ENCODE measurements around the gene LRRC36. TPM values are rescaled to one million over a fixed set of nuclear protein-coding genes. Genes with fewer than 3 reads are reported as not detected.

LRRC36 gene
- total RNA-seq, 1 donor from 2014 or later: 0.20 TPM

DNA sequence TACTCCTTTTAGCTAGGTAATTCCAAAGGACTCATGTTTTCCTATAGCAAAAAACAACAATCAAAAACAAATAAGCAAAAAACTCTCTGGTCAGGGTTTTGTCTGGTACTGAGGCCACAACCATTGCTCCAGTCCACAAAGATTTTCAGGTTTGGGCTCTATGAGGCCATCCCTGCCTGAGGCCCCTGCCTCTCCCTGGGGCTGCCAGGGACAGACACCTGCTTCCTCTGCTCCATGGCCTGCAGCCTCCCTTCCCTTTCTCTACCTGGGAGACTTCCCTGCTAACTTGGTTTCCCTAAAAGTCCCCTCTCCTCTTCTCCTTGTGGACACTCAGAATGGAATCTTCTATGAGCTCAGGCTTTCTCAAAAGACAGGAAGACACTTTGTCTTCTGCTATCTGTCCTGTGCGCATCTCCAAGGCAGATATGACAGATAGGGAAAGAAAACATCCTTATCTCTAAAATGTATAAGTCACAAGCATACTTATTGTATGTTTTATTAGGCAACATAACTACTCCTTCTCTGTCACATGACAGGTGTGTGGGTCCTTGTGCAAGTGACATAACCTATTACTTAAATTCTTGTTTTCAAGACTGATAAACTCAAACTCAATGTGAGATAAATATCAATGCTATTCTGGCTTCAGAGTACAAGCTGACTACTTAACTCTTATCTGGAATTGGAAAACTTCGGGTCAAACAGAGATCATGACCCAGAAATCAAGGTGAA is 90.9 kb downstream of the LRRC36 start:
- peaks cover 9% of the 10 kb centered on the region for H3K4me1 Mint-ChIP-seq (ENCODE audit: low read depth)
- H3K9me3 Mint-ChIP-seq (ENCODE audit: low read depth): no peaks in the 10 kb centered on the region
- no peak for DNase-seq (ENCODE audit: low spot score)
- peaks cover 2% of the 10 kb centered on the region for H3K36me3 Mint-ChIP-seq (ENCODE audit: low read depth)
- H3K27me3 Mint-ChIP-seq (ENCODE audit: low read depth): no peaks in the 10 kb centered on the region
- H3K4me3 Mint-ChIP-seq (ENCODE audit: unreplicated experiment): no peak overlapping the region
- peak overlapping the region; percentile 17 for H3K27ac Mint-ChIP-seq (ENCODE audit: unreplicated experiment)
- TF ChIP-seq CTCF (IDR thresholded peaks at IDR 0.05): no peak

GRCh38 chr16:67419502-67419901 is 92.9 kb downstream of the LRRC36 start:
- TF ChIP-seq CTCF (IDR thresholded peaks at IDR 0.05): no peak
- Mint-ChIP-seq H3K4me1 (ENCODE audit: low read depth) (peaks cover 18% of the 10 kb centered on the region), H3K27ac (ENCODE audit: unreplicated experiment) (no peak overlapping the region), H3K4me3 (ENCODE audit: unreplicated experiment) (no peak overlapping the region), H3K27me3 (ENCODE audit: low read depth) (no peaks in the 10 kb centered on the region), H3K9me3 (ENCODE audit: low read depth) (no peaks in the 10 kb centered on the region), H3K36me3 (ENCODE audit: low read depth) (peaks cover 2% of the 10 kb centered on the region)
- no peak for DNase-seq (ENCODE audit: low spot score)

DNA sequence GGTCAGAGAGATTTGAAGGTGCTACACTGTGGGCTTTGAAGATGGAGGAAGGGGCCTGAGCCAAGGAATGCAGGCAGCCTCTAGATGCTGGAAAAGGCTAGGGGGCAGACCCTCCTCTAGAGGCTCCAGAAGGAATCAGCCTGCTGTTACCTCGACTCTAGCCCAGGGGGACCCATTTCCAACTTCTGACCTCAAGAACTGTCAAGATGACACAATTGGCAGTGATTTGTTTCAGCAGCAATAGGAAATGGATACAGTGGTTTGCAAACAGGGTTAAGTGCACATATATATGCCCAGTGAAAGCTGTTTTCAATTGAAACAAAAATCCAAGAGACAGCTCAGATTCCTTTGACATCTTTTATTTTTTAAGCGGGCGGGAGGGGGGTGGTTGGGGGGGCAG is 93.3 kb downstream of the LRRC36 start:
- no peaks in the 10 kb centered on the region for H3K9me3 Mint-ChIP-seq (ENCODE audit: low read depth)
- no peak overlapping the region for H3K27ac Mint-ChIP-seq (ENCODE audit: unreplicated experiment)
- no peak for DNase-seq (ENCODE audit: low spot score)
- H3K4me1 Mint-ChIP-seq (ENCODE audit: low read depth): peaks cover 18% of the 10 kb centered on the region
- peaks cover 2% of the 10 kb centered on the region for H3K36me3 Mint-ChIP-seq (ENCODE audit: low read depth)
- no peaks in the 10 kb centered on the region for H3K27me3 Mint-ChIP-seq (ENCODE audit: low read depth)
- TF ChIP-seq CTCF (IDR thresholded peaks at IDR 0.05): no peak
- no peak overlapping the region for H3K4me3 Mint-ChIP-seq (ENCODE audit: unreplicated experiment)

DNA sequence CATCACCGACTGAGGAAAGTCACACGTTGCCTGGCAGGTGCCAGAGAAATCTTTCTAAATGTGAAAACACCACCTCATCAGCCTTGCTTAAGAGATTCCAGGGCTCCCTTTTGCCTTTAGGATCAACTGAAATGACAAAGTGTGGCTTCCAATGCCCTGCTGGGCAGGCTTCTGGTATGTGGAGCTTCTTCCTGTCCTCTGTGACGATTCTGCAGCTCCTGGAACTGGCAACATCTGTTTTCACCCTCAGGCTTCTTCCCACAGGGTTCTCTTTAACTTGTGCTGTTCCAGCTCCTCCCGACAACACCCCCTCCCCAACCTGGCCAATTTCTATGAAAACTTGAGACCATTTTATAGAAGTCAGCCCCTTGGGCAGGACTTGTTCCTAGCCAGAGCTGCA is 94.4 kb downstream of the LRRC36 start:
- H3K4me3 Mint-ChIP-seq (ENCODE audit: unreplicated experiment): no peak overlapping the region
- no peaks in the 10 kb centered on the region for H3K9me3 Mint-ChIP-seq (ENCODE audit: low read depth)
- H3K27ac Mint-ChIP-seq (ENCODE audit: unreplicated experiment): no peak overlapping the region
- H3K36me3 Mint-ChIP-seq (ENCODE audit: low read depth): no peaks in the 10 kb centered on the region
- no peak for TF ChIP-seq CTCF (IDR thresholded peaks at IDR 0.05)
- H3K4me1 Mint-ChIP-seq (ENCODE audit: low read depth): peaks cover 13% of the 10 kb centered on the region
- H3K27me3 Mint-ChIP-seq (ENCODE audit: low read depth): peaks cover 7% of the 10 kb centered on the region
- no peak for DNase-seq (ENCODE audit: low spot score)

DNA sequence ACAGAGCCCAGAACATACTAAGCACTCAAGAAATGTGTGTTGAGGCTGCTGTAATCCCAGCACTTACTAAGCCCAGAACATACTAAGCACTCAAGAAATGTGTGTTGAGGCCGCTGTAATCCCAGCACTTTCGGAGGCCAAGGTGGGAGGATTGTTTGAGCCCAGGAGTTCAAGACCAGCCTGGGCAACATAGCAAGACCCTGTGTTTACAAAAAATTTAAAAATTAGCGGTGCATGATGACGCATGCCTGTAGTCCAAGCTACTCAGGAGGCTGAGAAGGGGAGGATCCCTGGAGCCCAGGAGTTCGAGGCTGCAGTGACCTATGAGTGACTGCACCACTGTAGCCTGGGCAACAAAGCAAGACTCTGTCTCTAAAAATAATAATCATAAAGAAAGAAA is 96.4 kb downstream of the LRRC36 start:
- TF ChIP-seq CTCF (IDR thresholded peaks at IDR 0.05): no peak
- Mint-ChIP-seq H3K4me3 (ENCODE audit: unreplicated experiment) (no peak overlapping the region), H3K27ac (ENCODE audit: unreplicated experiment) (no peak overlapping the region), H3K9me3 (ENCODE audit: low read depth) (no peaks in the 10 kb centered on the region), H3K27me3 (ENCODE audit: low read depth) (peaks cover 7% of the 10 kb centered on the region), H3K4me1 (ENCODE audit: low read depth) (peaks cover 9% of the 10 kb centered on the region), H3K36me3 (ENCODE audit: low read depth) (no peaks in the 10 kb centered on the region)
- no peak for DNase-seq (ENCODE audit: low spot score)
